ENCODE data around the gene ZFP64.

GRCh38 chr20:52181766-52182165 is 9.8 kb downstream of the ZFP64 start:
- TF ChIP-seq CTCF (IDR thresholded peaks at IDR 0.05; ENCODE audit: low read depth, low read length) = no peak
- no peak for TF ChIP-seq EZH2phosphoT487 (IDR thresholded peaks at IDR 0.05; ENCODE audit: low read depth)
